ENCODE measurements around the gene MTG1.
"Not testable (repeated sequence)": the region's sequence is repeated elsewhere in the genome, so short reads cannot be mapped to it uniquely, and the experiment has no call there.

Gene MTG1

DNA sequence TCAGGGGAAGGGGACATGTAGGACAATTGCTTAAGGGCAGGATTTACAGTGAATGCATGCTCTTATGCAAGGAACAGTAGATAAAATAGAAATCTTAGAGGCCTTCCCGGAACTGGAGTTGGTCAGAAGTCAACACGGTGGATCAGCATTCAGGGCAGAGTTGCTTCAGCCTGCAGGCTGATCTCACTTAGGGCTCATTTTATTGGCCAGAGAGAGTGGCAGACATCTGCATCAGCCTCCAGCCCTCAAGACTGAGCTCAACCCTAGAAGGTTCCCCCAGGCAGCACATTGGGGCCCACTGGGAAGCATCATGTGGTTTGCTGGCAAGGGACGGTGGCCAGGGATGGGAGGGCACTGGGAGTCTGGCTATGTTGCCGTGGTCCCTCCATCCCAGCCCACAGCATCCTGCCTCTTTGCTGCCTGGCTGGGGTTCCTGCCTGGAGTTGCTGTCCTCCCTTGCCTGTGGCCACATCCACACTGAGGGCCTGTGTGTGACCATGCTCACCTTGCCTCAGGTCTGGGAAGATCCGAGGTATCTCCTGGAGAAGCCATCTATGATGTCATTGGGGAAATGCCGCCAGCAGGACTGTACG lies 72.8 kb downstream of the MTG1 start:
- DNase-seq (ENCODE audit: low read depth): no peak

DNA sequence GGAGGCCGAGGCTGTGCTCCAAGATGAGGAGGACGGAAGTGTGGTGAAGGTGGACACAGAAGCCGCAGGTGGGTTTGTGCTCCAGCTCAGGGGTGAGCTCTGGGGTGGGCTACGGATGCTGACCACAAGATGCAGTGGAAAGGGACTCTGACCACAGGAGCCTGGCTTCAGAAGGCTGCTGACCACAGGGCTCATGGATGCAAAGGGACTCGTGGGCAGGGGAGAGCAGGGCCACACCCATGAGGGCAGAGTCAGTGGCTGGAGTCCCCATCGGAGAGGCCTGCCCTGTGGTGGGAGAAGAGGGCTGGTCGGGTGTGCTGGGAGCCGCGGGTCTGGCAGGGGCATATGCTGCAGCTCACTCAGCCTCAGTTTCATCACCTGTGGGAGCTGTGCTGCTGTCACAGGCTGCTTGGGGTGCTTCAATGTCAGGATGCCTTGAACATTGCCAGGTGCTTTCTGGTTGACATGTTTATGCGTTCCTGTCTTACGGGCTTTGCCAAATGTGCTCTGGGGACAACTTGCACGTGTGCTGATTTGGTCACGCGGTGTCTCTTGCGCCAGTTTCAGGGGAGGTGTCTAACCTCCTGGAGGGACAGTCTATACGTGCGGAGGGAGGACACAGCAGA lies 73.4 kb downstream of the MTG1 start:
- no peak for DNase-seq (ENCODE audit: low read depth)

GRCh38 chr10:133469205-133469604 lies 75.2 kb downstream of the MTG1 start:
- not testable (repeated sequence) for DNase-seq (ENCODE audit: low read depth)

GRCh38 chr10:133471300-133472109 lies 77.5 kb downstream of the MTG1 start:
- DNase-seq (ENCODE audit: low read depth): no peak
